Body of pancreas (tissue), 4 donors: Measurements from ENCODE around the gene PARL. TPM values are rescaled to one million over a fixed set of nuclear protein-coding genes. Genes with fewer than 3 reads are reported as not detected.

Experiments
- ATAC-seq: fragments of 150-250 bp; one replicate; pipeline ENCODE4 v1.9.1; 2016
- DNase-seq, 4 donors: peaks; one replicate each; pipeline ENCODE4 v3.0.0-alpha.2; 2019
- H3K27ac ChIP-seq, 4 donors: fragments of 200-600 bp; sonication (generic); 1 replicate in 3 of 4; 2 replicates in 1 of 4; pipeline versions ENCODE4 v1.5.1 to v1.6.1; 2016 to 2019; ENCODE audit warnings: mild to moderate bottlenecking in 1 of 4, mixed read lengths in 1 of 4, moderate library complexity in 1 of 4
- H3K27me3 ChIP-seq, 2 donors: fragments of 200-600 bp; sonication (generic); one replicate each; pipeline ENCODE4 v1.6.0; 2016; ENCODE audit warnings: mild to moderate bottlenecking in 1 of 2
- H3K36me3 ChIP-seq, 2 donors: fragments of 200-600 bp; sonication (generic); replicated peaks in 1 of 2; 2 replicates each; pipeline ENCODE4 v1.5.1; 2016; ENCODE audit warnings: low read depth in 2 of 2; ENCODE audit not compliant: insufficient read depth in 1 of 2
- H3K4me1 ChIP-seq: fragments of 200-600 bp; sonication (generic); one replicate; pipeline ENCODE4 v1.6.0; 2016
- H3K4me3 ChIP-seq, 2 donors: fragments of 200-600 bp; sonication (generic); 1 replicate in 1 of 2; 2 replicates in 1 of 2; pipeline ENCODE4 v1.5.1; 2016 to 2019
- H3K9me3 ChIP-seq, 3 donors: fragments of 200-600 bp; sonication (generic); 1 replicate in 2 of 3; 2 replicates in 1 of 3; pipeline ENCODE4 v1.5.1; 2016
- POLR2A ChIP-seq, 3 donors: fragments of 450-650 bp; IDR thresholded peaks; one replicate each; pipeline ENCODE4 v1.6.1; 2016; ENCODE audit warnings: antibody characterized with exemption in 3 of 3, mild to moderate bottlenecking in 2 of 3
- WGBS, 2 donors: methylation state at CpG; one replicate each; pipeline ENCODE4 v1.1.5; 2017; 5-methylcytosine and 5-hydroxymethylcytosine counted together
- intact Hi-C: fragments of 100-400 bp; cut with DNase I; formaldehyde crosslinking; loops from one replicate; pipeline ENCODE4 v1.15.1; 2023
- microRNA counts, 2 donors: library from miRNA; unstranded; fragments of <30 nt; microRNA quantifications; one replicate each; lab custom pipeline; 2017
- microRNA-seq, 2 donors: library from miRNA; unstranded; fragments of <30 nt; microRNA quantifications; one replicate each; pipeline ENCODE4, GENCODE V29; 2016; ENCODE audit warnings: borderline number of aligned reads in 2 of 2, borderline replicate concordance in 2 of 2
- small RNA-seq: library from RNA; depleted of rRNA; stranded (forward); fragments of <200 nt; gene quantifications from one replicate; pipeline ENCODE3, GENCODE V24; 2016
- total RNA-seq, 2 donors: library from RNA; depleted of rRNA; stranded (reverse); fragments of >200 nt; gene quantifications; one replicate each; pipeline ENCODE4 v1.1.0, GENCODE V29; 2016
- TF ChIP-seq, protein P1 (sequence below), 7 experiments: fragments of 450-650 bp in 4 of 7; fragments of 200-600 bp in 3 of 7; sonication (generic) in 3 of 7; IDR thresholded peaks; one replicate each; pipeline ENCODE4 v1.5.1; 2016 to 2019; ENCODE audit warnings: antibody characterized with exemption in 7 of 7

The PARL gene
- total RNA-seq, 2 donors from 2014 or later = 25.4 to 34.6 TPM

DNA sequence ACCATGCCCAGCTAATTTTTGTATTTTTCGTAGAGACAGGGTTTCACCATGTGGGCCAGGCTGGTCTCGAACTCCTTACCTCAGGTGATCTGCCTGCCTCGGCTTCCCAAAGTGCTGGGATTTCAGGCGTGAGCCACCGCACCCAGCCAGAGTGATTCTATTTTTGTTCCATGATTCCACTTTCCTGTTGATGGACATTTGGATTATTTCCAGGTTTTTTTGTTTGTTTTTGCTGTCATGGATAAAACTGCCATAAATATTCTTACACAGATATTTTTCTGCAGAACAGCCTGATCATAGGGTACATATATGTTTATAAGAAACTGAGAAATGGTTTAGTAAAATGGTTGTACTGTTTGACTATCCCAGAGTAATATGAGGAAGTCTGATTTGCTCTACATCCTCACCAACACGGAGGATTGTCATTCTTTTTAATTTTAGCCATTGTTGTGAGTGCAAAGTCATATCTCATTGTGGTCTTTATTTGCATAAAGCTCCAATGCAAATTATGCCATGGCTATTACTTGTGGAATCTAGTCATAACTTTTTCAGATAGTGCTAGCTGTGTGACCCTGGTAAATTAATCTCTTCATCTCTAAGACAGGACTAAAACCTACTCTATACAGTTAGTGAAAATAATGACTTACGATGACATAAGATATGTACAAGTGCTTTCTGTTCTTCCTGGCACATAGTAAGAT is 102.0 kb downstream of the PARL start:
- peaks cover 9 to 11% of the 10 kb centered on the region in 2 donors for H3K36me3 ChIP-seq
- TF ChIP-seq, protein P1, sequence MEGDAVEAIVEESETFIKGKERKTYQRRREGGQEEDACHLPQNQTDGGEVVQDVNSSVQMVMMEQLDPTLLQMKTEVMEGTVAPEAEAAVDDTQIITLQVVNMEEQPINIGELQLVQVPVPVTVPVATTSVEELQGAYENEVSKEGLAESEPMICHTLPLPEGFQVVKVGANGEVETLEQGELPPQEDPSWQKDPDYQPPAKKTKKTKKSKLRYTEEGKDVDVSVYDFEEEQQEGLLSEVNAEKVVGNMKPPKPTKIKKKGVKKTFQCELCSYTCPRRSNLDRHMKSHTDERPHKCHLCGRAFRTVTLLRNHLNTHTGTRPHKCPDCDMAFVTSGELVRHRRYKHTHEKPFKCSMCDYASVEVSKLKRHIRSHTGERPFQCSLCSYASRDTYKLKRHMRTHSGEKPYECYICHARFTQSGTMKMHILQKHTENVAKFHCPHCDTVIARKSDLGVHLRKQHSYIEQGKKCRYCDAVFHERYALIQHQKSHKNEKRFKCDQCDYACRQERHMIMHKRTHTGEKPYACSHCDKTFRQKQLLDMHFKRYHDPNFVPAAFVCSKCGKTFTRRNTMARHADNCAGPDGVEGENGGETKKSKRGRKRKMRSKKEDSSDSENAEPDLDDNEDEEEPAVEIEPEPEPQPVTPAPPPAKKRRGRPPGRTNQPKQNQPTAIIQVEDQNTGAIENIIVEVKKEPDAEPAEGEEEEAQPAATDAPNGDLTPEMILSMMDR (IDR thresholded peaks at IDR 0.05) = no peak
- TF ChIP-seq POLR2A (IDR thresholded peaks at IDR 0.05) = no peak
- DNase-seq = no peak
- no peak overlapping the region for H3K4me3 ChIP-seq
- intact Hi-C loops = no loop called here
- no peaks in the 10 kb centered on the region for H3K27me3 ChIP-seq
- no peak for ATAC-seq
- 76 to 79% methylated on average over 7 of the region's 7 CpGs for WGBS, 2 donors
- no peaks in the 10 kb centered on the region for H3K4me1 ChIP-seq
- H3K27ac ChIP-seq = no peak overlapping the region
- no peaks in the 10 kb centered on the region for H3K9me3 ChIP-seq

- intact Hi-C loops = no loop called here
These were observed 103.4 kb downstream of the PARL start for GRCh38 chr3:183781246-183781645.

GRCh38 chr3:183779896-183780465 is 104.7 kb downstream of the PARL start:
- DNase-seq (peak in 1 of 4 donors; percentile 32), ATAC-seq (no peak)
- intact Hi-C loops = no loop called here
- no peaks in the 10 kb centered on the region for H3K4me1 ChIP-seq
- 78 to 87% methylated on average over 14 of the region's 14 CpGs for WGBS, 2 donors
- H3K9me3 ChIP-seq = no peaks in the 10 kb centered on the region
- no peak for TF ChIP-seq POLR2A (IDR thresholded peaks at IDR 0.05)
- no peak overlapping the region for H3K27ac ChIP-seq
- H3K27me3 ChIP-seq = no peaks in the 10 kb centered on the region
- no peak overlapping the region for H3K4me3 ChIP-seq
- peaks cover 5 to 13% of the 10 kb centered on the region in 2 donors for H3K36me3 ChIP-seq

More at GRCh38 chr3:183781246-183781645, 103.4 kb downstream of the PARL start:
- Histone ChIP-seq H3K27ac (no peak overlapping the region), H3K36me3 (peaks cover 5 to 14% of the 10 kb centered on the region in 2 donors), H3K9me3 (no peaks in the 10 kb centered on the region), H3K4me1 (no peaks in the 10 kb centered on the region), H3K27me3 (no peaks in the 10 kb centered on the region), H3K4me3 (no peak overlapping the region)
- WGBS, 2 donors = 89 to 96% methylated on average over 6 of the region's 6 CpGs
- DNase-seq = no peak
- ATAC-seq = no peak
- TF ChIP-seq, protein P1 (IDR thresholded peaks at IDR 0.05) = no peak
- TF ChIP-seq POLR2A (IDR thresholded peaks at IDR 0.05) = no peak

MicroRNAs encoded within 50 kb of the gene (microRNA counts, 767-probe panel; counts per million panel counts)
- 0 to 736 counts per million in 2 donors for microRNA hsa-miR-4448 (lab: Ali Mortazavi, UCI)

Small RNA genes within 50 kb of the gene (microRNA-seq; reads per million reads assigned to microRNA genes)
- gene MIR4448 = 0 reads per million in 2 donors

Small RNA genes within 50 kb of the gene (small RNA-seq; reads per million reads assigned to genes)
- not detected for gene MIR4448

Other genes with a start within 250 kb of the PARL start
- 10 to 100 TPM; 22.7 to 46.2 TPM for gene KLHL24, start 249.3 kb downstream of the PARL start, total RNA-seq
- gene YEATS2, start 187.1 kb downstream of the PARL start, total RNA-seq = 10 to 100 TPM; 12.5 to 13.8 TPM
- 1 to 10 TPM in 1 of 2 donors, under 1 TPM in 1; 0.99 to 7.0 TPM for gene MAP6D1, start 59.3 kb downstream of the PARL start, total RNA-seq
- 10 to 100 TPM; 17.1 to 20.1 TPM for gene ABCC5, start 133.0 kb upstream of the PARL start, total RNA-seq
- gene HTR3D, start 146.9 kb upstream of the PARL start, total RNA-seq = not detected
- gene HTR3C, start 168.2 kb upstream of the PARL start, total RNA-seq = not detected
- not detected for gene HTR3E, start 212.2 kb upstream of the PARL start, total RNA-seq